Colon (tissue), 2 donors: ENCODE measurements around the gene PDCD1.

Experiments
- FAIRE-seq: peaks from 2 replicates; lab custom pipeline; 2012; peaks lifted over from hg19 to GRCh38; lab: Jason Lieb, UNC
- donor health status: control.
- donor health status: control.

The PDCD1 gene

DNA sequence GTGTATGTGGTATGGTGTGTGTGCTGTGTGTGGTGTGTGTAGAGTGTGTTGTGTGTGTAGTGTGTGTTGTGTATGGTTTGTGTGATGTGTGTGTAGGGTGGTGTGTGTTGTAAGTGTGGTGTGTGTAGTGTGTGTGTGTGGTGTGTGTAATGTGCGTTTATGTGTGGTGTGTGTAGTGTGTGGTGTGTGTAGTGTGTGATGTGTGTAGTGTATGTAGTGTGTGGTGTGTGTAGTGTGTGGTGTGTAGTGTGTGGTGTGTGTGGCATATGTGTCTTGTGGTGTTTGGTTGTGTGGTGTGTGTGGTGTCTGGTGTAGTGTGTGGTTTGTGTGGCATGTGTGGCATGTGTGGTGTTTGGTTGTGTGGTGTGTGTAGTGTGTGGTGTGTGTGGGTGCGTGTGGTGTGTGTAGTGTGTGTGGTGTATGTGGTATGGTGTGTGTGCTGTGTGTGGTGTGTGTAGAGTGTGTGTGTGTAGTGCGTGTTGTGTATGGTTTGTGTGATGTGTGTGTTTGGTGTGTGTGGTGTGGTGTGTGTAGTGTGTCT lies 6.8 kb upstream of the PDCD1 start:
- no peak for FAIRE-seq

DNA sequence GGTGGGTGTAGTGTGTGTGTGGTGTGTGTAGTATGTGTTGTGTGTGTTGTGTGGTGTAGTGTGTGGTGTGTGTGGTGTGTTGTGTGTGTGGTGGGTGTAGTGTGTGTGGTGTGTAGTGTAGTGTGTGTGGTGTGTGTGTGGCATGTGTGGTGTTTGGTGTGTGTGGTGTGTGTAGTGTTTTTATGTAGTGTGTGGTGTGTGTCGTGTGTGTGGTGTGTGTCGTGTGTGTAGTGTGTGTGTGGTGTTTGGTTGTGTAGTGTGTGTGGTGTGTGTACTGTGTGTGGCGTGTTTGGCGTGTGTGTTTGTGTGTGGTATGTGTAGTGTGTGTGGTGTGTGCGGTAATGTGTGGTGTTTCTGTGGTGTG lies 6.1 kb upstream of the PDCD1 start:
- no peak for FAIRE-seq

DNA sequence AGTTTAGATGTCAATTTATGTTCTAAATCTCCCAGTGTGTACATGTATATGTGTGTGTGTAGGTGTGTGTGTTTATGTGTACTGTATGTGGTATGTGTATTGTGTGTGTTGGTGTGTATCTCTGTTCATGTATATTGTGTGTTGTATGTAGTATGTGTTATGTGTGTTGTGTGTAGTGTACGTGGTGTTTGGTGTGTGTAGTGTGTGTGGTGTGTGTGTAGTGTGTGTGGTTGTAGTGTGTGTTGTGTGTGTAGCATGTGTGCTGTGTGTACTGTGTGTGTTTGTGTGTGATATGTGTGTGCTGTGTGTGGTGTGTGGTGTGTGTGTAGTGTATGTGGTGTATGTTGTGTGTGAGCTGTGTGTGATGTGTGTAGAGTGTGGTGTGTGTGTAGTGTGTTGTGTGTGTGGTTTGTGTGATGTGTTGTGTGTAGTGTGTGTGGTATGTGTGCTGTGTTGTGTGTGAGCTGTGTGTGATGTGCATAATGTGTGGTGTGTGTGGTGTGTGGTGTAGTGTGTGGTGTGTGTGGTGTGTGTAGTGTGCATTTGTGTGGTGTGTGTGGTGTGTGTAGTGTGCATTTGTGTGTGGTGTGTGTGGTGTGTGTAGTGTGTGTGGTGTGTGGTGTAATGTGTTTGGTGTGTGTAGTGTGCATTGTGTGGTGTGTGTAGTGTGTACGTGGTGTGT lies 5.6 kb upstream of the PDCD1 start:
- no peak for FAIRE-seq

DNA sequence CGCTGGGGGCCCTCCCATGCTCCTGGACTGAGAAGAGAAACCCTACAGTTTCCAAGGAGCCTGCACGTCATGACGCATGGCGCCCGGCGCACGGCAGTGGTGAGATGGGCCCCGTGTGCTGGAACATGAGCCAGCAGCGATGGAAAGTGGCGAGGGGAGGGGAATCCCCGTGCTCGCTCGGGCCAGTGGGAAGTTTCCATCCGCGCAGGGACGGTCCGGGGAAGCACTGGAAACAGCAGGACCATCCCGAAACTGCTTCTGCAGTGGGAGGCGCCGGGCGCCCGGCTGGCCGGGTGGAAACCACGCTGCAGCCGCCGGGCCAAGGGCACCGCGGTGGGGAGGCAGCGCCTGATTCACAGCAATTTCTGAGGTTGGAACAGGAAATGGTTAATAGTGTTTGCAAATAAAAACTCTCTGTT lies 4.9 kb upstream of the PDCD1 start:
- no peak for FAIRE-seq

DNA sequence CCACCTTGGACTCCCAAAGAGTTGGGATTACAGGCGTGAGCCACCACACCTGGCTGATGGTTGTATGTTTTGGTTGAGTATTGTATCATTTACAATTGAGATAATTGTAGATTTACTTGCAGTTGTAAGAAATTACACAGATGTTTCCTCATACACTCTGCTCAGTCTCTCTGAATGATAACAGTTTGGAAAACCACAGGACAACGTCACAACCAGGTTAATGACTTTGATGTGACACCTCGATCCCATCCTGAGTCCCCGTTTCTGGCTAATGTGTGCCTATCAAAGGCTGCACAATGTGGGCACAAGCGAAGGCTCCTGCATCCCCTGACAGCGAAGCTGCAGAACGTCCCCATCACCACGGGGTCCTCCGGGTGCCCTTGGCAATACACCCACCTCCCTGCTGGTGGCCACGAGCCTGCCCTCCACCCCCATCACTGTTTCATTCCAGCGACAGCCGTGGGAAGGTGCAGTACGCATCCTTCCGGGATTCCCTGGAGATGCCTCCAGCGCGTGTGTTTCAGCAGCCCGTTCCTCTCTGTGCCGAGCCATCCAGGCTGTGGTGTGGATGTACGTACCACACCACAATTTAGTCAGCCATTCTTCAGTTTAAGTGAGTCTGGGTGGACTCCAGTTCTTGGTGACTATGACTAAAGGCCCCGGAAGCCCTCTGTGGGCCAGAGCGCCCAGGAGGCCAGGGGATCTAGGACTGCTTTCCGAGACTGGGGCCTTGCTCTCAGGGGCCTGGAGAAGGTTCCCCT lies 4.3 kb upstream of the PDCD1 start:
- FAIRE-seq, result no peak

DNA sequence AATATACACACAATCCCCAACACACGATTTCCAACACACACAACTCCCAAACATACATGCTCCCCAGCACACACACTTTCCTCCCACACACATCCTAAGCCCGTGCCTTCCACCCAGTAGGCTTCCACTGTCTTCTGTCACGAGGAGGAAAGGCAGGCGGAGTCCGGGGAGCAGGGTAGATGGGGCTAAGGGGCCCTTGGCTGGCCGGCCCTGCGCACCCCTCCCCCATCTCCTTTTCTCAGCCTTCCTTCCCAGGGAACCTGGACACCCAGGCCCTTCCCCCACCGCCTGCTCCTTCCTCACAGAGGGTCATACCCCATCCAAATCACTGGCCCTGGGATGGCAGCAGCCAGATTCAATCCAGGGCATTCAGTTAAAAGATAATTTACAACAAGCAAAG lies 3.4 kb upstream of the PDCD1 start:
- no peak for FAIRE-seq

DNA sequence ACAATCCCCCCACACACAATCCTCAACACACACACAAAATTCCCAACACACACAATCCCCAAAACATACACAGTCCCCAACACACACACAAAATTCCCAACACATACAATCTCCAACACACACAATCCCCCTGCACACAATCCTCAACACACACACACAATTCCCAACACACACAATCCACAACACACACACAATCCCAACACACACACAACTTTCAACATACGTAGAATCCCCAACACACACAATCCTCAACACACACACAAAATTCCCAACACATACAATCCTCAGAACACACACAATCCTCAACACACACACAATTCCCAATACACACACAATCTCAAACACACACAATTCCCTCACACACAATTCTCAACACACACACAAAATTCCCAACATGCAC lies 2.6 kb upstream of the PDCD1 start:
- no peak for FAIRE-seq

DNA sequence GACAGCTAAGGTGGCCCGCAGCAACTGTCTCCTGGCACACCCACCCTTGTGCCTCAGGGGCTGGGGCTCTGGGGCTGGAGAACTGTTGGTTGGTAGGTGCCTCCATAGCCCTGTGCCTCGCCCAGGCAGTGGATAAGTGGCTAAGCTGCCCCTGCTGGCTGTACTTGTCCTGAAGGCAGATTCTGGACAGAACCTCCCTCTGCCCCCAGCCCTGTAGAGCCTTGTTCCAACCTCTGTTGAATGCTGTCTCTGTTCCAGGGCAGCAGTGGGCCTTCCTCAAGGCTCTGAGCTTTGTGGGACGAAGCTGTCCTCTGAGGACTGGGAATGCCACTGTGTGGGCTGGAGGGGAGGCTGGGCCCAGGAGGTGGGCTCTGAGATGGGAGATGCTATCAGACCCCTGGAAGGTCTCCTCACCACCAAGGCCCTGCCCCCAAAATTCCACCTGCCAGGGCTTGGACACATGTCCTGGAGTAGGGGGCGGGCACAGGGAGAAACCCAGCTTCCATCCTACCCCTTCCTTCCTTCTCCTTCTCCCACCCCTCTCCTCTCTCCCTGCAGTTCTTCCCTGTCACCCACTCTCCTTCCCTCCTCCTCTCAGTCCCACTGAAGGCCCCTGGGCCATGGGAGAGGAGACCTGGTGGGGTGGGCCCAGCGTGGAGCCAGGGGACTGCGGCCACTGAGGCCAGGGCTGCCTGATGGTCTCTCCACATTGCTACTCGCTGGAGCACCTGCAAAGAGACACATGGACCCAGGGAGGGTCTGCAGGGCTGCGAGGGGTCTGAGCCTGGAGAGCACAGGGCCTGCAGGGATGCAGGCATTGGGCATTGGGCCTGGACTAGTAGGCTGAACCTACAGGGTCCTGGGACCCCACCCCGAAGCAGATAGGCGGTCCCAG lies 1.7 kb upstream of the PDCD1 start:
- FAIRE-seq, result no peak

DNA sequence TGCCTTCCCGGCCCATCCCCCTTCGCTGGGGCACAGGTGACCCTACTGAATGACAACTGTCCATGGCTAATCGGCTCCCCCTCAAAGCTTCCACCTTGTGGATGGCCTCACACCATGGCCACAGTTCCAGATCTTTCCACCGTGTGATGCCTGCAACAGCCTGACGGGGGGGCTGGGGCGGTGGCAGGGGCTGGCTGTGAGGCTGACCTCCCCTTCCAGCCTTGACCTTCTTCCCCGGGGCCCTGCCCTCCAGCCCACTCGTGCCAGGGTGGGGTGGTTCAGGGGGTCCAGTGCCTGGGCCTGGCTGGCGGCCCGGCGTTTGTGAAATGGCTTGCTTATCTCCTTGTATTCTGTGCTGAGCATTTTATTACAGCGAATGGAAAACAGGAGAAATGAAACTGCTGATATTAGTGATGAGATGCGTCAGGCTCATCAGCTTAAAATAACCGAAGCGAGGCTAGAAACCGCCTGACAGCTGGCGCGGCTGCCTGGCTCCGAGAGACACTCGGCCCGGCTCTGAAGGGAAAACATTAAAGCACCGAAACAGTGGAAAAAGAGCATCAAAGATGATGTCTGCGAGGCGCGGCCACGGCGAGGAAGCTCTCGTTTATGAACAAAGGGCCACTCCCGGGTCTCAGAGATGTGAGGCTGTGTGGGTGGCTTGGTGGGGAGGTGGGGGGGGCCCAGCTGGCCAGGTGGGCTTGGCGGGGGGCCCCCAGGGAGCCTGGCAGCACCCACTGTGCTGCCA lies 916 bp upstream of the PDCD1 start:
- no peak for FAIRE-seq

DNA sequence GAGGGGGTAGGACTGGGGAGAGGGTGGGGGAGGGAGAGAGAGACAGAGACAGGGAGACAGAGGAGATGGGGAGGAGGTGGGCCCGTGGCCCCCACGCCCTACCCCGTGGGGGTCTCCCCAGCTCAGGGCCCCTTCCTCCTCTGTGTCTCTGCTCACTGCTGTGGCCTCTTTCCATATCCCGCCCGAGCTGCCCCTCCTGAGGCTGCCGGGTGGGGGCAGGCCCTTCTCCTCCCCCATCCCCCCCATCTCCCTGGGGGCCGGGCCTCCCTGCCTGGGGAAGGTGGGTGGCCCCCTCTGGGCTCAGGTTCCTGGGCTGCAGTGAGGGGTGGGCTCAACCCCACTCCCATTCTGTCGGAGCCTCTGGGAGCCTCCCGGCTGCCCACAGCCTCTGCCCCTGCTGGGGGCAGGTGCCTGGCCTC lies 332 bp upstream of the PDCD1 start:
- FAIRE-seq, result no peak

DNA sequence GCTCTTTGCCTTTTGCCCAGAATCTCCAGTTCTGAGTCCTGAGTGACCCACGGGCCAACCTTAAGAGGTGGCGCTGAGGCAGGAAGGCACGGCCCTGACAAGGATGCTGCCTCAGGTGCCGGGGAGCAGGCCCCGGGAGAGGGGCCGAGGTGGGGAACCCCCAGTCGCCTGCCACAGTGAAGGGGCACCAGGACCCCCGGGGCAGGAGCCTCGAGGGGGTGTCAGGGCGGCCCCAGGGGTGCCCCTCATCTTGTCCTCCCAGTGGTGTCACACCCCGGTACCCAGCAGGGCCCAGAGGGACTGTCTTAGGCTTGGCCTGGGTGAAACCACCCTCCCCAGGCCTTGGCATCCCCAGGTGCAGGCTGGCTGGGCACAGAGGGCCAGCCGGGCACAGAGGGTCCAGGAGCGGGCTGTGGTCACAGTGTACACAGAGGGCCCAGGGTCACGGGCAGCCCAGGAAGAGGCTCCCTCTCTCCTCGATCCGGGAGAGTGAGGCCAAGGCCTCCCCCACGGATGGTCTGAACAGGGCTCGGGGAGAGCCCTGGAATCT lies 1.0 kb downstream of the PDCD1 start:
- FAIRE-seq, result no peak

DNA sequence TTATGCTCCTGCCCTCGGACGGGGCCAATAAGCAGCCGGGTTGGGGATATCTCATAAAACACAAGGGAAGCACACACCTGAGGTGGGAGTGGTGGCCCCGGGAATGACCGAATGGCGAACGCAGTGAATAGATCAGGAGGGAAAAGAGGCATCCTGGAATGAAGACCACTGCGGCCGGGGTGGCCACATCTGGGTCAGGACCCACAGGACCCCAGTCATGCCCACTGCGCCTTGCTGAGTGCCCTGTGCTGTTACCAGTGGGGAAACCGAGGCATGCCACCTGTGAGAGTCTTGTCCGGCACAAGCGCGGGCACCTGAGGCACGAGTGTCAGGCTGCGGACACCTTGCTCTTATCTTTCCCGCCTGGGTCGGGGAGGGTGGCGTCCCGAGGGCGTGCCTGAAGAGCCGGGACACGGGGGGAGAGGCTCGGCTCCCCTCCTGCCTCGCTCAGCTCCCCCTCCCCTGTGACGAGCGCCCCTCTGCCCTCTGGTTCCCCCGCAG lies 1.6 kb downstream of the PDCD1 start:
- no peak for FAIRE-seq

DNA sequence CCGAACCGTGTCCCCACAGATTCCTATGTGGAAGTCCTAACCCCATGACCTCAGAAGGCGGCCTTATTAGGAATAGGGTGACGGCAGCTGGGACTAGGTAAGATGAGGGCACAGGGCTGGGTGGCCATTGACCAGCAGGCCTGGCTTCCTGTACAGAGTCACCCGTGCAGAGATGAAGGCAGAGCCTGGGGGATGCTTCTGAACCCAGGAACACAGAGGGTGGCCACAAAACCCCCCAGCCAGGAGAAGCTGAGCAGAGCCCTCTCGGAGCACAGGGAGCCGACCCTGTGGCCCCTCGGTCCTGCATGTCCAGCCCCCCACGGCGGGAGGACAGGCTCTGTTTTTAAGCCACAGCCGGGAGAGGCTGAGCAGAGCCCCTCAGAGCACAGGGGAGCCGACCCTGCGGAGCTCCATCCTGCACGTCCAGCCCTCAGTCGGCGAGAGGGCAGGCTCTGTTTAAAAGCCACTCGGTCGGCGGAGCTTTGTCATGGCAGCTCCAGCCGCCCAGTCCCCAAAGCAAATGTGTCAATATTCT lies 2.7 kb downstream of the PDCD1 start:
- no peak for FAIRE-seq

DNA sequence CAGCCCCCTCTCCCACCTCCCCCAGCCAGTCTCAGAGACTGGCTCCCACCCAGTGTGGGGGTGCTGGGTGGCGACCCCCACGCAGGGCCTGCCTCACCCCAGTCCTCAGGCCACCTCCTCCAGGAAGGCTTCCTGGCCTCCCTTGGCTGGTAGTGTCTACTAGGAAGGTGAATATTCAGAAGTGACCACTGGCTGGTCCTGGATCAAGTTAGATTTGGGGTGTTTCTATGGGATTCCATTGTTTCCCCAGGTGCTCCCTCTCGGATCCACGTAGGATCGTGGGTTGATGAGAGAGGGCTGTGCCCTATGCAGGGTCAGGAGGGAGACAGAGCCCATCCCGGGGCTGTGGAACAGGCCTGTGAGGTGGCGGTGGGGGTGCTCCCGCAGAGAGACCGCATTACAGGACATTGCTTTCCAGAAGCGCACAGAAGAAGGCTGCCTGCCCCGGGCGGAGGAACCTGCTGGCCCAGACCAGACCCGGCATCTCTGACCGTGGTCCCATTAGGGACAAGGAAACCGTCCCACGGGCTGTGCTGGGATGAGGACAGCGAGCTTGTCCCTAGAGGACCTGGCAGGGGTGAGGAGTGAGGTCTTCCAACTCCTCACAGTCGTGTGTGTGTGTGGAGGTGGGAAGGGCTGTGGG lies 3.3 kb downstream of the PDCD1 start:
- no peak for FAIRE-seq

DNA sequence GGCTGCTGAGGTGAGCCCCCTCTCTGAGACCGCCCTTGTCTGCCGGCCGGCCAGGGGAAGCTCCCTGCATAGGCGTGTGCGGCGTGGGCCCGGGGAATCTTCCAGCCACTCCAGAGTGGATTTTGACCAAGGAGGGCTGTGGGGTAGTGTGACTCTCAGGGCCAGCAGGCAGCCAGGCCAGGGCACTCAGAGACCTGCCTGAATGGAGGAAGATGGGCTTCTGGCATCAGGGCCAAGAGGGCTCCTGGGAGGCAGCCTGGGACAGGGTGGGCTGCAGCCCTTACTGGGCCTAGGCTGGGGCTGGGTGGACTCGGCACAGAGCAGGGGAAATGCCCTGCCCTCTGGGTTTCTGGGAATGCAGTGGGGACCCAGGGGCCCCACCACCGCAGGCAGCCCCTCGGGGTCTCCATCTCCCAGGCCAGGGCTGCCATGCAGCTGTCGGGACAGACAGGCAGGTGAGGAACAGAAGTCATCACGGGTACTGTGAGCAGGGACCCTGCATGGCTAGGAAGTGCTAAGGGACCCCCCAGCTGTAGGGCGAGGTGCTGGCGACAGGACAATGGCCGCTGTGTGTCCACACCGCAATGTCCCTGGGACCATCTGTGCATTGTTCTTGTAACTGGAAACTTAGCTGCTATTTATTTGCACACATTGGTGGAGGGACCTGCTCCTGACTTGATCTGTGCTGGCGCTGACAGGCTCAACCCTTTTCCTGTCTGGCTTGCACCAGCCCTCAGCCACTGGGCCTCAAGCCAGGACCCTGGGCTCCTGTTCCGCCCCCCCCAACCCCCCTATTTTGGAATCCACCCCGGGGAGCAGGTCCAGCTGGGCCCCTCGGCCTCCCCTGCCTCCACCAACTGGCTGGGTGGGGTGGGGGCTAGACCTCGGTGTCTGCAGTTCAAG lies 4.1 kb downstream of the PDCD1 start:
- FAIRE-seq, result no peak

DNA sequence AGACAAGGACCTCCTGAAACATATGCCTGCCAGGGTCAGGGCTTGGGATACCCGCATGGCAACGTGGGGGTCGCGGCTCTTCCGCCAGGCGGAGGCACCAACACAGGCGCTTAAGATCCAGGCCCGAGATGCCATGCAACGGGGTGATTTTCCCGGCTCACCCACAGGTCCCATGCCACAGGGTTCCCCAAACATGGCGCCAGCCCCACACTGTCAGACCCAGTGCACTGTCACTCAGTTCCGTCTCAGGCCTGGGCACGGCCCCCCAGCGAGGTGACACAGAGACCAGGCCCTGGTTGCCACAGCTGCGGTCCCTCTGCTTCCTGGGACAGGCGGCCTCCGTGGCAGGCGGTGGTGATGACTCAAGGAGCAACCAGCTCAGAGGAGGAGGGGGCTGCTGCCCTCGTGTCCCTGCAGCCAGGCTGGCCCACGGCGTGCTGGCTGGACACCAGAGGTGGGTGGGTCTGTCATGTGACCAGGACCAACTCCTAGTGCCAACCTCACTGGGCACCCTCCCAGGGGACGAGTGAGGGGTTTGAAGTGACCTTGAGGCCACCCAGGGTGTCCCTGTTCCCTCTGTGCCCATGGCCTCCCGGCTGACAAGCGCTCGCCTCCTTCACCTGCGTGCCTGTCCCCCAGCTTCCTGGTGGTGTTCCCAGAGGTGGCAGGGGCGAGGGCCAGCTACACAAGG lies 4.9 kb downstream of the PDCD1 start:
- FAIRE-seq, result no peak

DNA sequence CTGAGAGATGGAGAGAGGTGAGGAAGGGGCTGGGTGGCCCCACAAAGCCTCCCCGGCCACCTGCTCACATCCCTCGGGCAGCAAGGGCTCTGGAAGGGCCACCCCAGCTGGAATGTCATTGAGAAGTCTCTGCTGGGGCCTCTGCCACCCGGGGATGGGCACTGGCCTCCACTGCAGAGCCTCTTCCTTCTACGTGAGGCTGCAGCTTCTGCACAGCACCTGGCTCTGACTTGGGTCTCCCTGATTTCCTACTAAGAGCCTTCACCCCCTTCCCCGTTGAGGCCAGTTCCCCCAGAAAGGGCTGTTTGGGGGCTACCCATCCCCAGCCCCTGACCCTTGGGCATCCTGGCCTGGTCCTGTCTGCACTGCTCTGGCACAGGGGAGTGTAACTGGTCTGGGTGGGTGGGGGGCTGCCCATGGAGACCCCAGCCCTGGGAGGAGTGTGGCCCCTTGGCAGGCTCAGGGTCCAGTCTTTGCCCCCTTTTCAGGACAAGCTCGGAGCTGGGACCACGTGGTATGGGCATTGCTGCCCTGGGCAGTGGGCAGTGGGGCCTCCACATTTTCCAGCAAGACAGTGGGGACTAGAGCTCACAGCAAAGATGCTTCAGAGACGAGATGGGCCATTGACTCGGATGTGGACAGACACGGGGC lies 5.6 kb downstream of the PDCD1 start:
- no peak for FAIRE-seq
